Esophagus squamous epithelium (tissue), 5 donors: ENCODE data around the gene ZNF275. TPM values are rescaled to one million over a fixed set of nuclear protein-coding genes. Genes with fewer than 3 reads are reported as not detected.

Experiments
- DNase-seq: peaks from one replicate; lab custom pipeline; 2025; lab: John Stamatoyannopoulos, UW
- H3K27ac ChIP-seq, 4 donors: fragments of 200-600 bp; sonication (generic); one replicate each; pipeline ENCODE4 v1.5.1; 2016 to 2019; ENCODE audit warnings: mild to moderate bottlenecking in 1 of 4
- H3K27me3 ChIP-seq, 4 donors: fragments of 200-600 bp; sonication (generic); 1 replicate in 3 of 4; 2 replicates in 1 of 4; pipeline versions ENCODE4 v1.5.1 to v1.6.0; 2017 to 2021; ENCODE audit warnings: antibody characterized with exemption in 1 of 4
- H3K36me3 ChIP-seq, 3 donors: fragments of 200-600 bp; sonication (generic); one replicate each; pipeline ENCODE4 v1.5.1; 2016 to 2019
- H3K4me1 ChIP-seq, 3 donors: fragments of 200-600 bp; sonication (generic); one replicate each; pipeline ENCODE4 v1.5.1; 2017 to 2019
- H3K4me3 ChIP-seq, 4 donors: fragments of 200-600 bp; sonication (generic); 1 replicate in 3 of 4; 2 replicates in 1 of 4; pipeline ENCODE4 v1.5.1; 2016 to 2019; ENCODE audit warnings: mild to moderate bottlenecking in 2 of 4, moderate library complexity in 1 of 4
- H3K9me3 ChIP-seq, 3 donors: fragments of 200-600 bp; sonication (generic); one replicate each; pipeline ENCODE4 v1.5.1; 2016 to 2019
- POLR2A ChIP-seq, 4 donors: fragments of 450-650 bp; IDR thresholded peaks; one replicate each; pipeline ENCODE4 v1.6.1; 2017; ENCODE audit warnings: antibody characterized with exemption in 4 of 4, mild to moderate bottlenecking in 4 of 4, moderate library complexity in 3 of 4
- WGBS, 2 donors: methylation state at CpG; one replicate each; pipeline ENCODE4 v1.1.5; 2018; 5-methylcytosine and 5-hydroxymethylcytosine counted together
- intact Hi-C: fragments of 100-400 bp; cut with DNase I; formaldehyde crosslinking; loops from one replicate; pipeline ENCODE4 v1.15.0; 2022
- total RNA-seq, 4 donors: library from RNA; depleted of rRNA; stranded (reverse); fragments of >200 nt; gene quantifications; one replicate each; pipeline ENCODE4 v1.1.0, GENCODE V29; 2016
- TF ChIP-seq, protein P1 (sequence below), 6 experiments: fragments of 450-650 bp in 4 of 6; fragments of 200-600 bp in 2 of 6; sonication (generic) in 2 of 6; IDR thresholded peaks; one replicate each; pipeline ENCODE4 v1.5.1; 2016 to 2019; ENCODE audit warnings: antibody characterized with exemption in 6 of 6, mild to moderate bottlenecking in 4 of 6, moderate library complexity in 4 of 6
- donor health status: DM: yes; HTN: yes; CAD: no.

Gene ZNF275
- total RNA-seq, 4 donors from 2014 or later, result 1.5 to 6.5 (median 2.9) TPM

DNA sequence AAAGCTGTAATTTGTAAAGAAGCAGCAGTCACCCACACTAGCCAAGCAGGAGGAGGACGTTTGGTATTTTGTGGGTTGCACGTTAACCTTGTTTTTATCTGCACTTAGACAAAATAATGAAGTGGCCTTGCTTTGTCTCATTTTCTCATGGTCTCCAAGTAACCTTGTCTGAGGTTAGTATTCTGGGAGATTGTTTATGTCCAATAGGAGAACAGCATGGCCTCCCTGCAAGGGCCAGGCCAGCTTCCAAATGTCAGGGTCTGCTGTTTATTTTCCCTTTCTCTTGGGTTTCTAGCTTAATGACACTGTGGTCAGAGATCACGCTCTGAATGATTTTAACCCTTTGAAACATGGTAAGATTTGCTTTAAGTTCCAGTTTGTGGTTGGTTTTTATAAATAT lies 37.3 kb downstream of the ZNF275 start:
- no peak for TF ChIP-seq POLR2A (IDR thresholded peaks at IDR 0.05)
- TF ChIP-seq, protein P1, sequence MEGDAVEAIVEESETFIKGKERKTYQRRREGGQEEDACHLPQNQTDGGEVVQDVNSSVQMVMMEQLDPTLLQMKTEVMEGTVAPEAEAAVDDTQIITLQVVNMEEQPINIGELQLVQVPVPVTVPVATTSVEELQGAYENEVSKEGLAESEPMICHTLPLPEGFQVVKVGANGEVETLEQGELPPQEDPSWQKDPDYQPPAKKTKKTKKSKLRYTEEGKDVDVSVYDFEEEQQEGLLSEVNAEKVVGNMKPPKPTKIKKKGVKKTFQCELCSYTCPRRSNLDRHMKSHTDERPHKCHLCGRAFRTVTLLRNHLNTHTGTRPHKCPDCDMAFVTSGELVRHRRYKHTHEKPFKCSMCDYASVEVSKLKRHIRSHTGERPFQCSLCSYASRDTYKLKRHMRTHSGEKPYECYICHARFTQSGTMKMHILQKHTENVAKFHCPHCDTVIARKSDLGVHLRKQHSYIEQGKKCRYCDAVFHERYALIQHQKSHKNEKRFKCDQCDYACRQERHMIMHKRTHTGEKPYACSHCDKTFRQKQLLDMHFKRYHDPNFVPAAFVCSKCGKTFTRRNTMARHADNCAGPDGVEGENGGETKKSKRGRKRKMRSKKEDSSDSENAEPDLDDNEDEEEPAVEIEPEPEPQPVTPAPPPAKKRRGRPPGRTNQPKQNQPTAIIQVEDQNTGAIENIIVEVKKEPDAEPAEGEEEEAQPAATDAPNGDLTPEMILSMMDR (IDR thresholded peaks at IDR 0.05), result no peak
- Histone ChIP-seq H3K9me3 (no peaks in the 10 kb centered on the region), H3K27ac (no peak overlapping the region), H3K4me3 (no peak overlapping the region), H3K4me1 (no peaks in the 10 kb centered on the region), H3K27me3 (no peaks in the 10 kb centered on the region), H3K36me3 (no peaks in the 10 kb centered on the region)
- intact Hi-C loops, result no loop called here
- DNase-seq, result no peak
- WGBS, 2 donors, result 56 to 71% methylated on average over 1 to 3 of the region's 3 CpGs

DNA sequence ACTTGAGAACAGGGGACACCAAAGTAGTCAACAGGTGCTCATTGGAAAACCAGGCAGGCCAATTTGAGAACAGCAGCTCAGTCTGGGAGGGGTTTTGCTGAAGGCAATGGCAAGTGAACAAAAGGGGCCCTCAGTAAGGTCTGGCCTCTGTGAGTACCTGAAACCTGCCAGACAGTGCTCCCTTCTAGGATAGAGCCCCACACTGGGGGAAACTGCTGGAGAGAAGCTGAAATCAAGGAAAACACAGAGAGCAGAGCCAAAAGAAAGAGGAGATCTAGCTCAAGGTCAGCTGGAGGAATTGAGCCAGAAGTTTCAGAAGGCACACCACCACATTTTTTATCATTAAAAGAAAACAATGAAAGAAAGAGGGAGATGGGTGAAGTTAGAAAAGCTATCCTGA lies 39.0 kb downstream of the ZNF275 start:
- Histone ChIP-seq H3K27ac (no peak overlapping the region), H3K9me3 (no peaks in the 10 kb centered on the region), H3K4me3 (no peak overlapping the region), H3K36me3 (no peaks in the 10 kb centered on the region), H3K27me3 (no peaks in the 10 kb centered on the region), H3K4me1 (no peaks in the 10 kb centered on the region)
- no peak for TF ChIP-seq POLR2A (IDR thresholded peaks at IDR 0.05)
- TF ChIP-seq, protein P1 (IDR thresholded peaks at IDR 0.05), result no peak
- intact Hi-C loops, result no loop called here
- no peak for DNase-seq

DNA sequence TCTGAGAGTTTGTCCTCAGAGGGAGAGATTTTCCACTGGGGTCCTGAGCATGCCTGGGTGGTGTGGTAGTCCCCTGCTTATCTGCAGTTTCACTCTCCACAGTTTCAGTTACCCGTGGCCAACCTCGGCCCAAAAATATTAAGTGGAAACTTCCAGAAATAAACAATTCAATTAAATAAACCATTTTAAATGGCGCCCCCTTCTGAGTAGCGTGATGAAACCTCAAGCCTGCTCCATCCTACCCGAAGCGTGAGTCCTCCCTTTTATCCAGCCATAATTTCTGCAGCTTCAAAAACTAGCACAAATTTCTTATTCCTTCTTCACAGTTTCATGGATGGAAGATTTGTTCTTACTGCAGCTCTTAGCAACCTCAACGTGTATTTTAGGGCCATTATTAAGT lies 40.5 kb downstream of the ZNF275 start:
- no peak for TF ChIP-seq POLR2A (IDR thresholded peaks at IDR 0.05)
- TF ChIP-seq, protein P1 (IDR thresholded peaks at IDR 0.05), result no peak

DNA sequence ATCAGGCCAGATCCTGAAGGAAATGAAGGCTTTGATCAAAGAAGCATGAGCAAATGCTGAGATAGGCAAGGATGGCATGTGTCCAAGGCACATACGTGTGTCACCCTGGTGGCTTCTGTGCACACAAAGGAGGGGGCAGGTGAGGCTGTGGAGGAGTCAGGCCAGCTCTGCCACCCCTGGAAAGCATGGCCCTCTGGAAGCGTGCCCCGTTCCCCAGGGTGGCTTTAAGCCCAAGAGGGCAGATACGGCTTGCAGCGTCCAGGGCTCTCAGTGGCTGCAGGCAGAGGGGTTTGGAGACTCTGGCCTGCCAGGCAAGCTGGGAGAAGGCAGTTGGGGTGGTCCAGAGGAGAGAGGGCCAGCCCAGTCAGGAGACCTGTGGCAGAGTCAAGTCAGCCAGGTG lies 41.6 kb downstream of the ZNF275 start:
- Histone ChIP-seq H3K27me3 (no peaks in the 10 kb centered on the region), H3K4me3 (no peak overlapping the region), H3K36me3 (no peaks in the 10 kb centered on the region), H3K4me1 (no peaks in the 10 kb centered on the region), H3K27ac (no peak overlapping the region), H3K9me3 (no peaks in the 10 kb centered on the region)
- intact Hi-C loops, result no loop called here
- DNase-seq, result no peak
- no peak for TF ChIP-seq POLR2A (IDR thresholded peaks at IDR 0.05)
- TF ChIP-seq, protein P1 (IDR thresholded peaks at IDR 0.05), result no peak
- WGBS, 2 donors, result 0 to 100% methylated on average over 1 to 4 of the region's 5 CpGs

More for the DNA sequence above, 40.5 kb downstream of the ZNF275 start:
- DNase-seq, result no peak
- Histone ChIP-seq H3K4me1 (no peaks in the 10 kb centered on the region), H3K36me3 (no peaks in the 10 kb centered on the region), H3K27ac (no peak overlapping the region), H3K27me3 (no peaks in the 10 kb centered on the region), H3K9me3 (no peaks in the 10 kb centered on the region), H3K4me3 (no peak overlapping the region)
- WGBS, 2 donors, result 58 to 60% methylated on average over 6 to 7 of the region's 7 CpGs
- intact Hi-C loops, result no loop called here

DNA sequence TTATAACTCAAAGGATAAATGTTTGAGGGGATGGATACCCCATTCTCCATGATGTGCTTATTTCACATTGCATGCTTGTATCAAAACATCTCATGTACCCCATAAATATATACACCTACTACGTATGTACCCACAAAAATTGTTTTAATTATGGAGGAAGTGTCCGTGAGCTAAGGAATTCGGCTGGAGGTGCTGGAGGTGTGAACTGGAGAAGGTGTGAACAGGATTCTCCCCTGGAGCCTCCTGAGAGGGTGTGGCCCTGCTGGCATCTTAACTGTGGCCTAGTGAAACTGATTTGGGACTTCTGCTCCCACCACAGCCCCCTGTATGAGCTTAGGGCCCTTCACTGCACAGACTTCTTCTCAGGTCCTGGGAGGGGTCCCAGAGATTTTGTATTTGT lies 43.8 kb downstream of the ZNF275 start:
- WGBS, 2 donors, result 77 to 81% methylated on average over 3 of the region's 3 CpGs
- DNase-seq, result no peak
- Histone ChIP-seq H3K36me3 (no peaks in the 10 kb centered on the region), H3K27me3 (no peaks in the 10 kb centered on the region), H3K4me1 (no peaks in the 10 kb centered on the region), H3K4me3 (no peak overlapping the region), H3K27ac (no peak overlapping the region), H3K9me3 (no peaks in the 10 kb centered on the region)
- intact Hi-C loops, result no loop called here
- TF ChIP-seq, protein P1 (IDR thresholded peaks at IDR 0.05), result no peak
- TF ChIP-seq POLR2A (IDR thresholded peaks at IDR 0.05), result no peak
